NCI-H128 (cell line): ENCODE measurements around the gene CTBP2.

ENCODE experiments used
- DNase-seq: peaks from one replicate; lab custom pipeline; 2025; ENCODE audit not compliant: unreplicated experiment; lab: John Stamatoyannopoulos, UW

CTBP2 gene

DNA sequence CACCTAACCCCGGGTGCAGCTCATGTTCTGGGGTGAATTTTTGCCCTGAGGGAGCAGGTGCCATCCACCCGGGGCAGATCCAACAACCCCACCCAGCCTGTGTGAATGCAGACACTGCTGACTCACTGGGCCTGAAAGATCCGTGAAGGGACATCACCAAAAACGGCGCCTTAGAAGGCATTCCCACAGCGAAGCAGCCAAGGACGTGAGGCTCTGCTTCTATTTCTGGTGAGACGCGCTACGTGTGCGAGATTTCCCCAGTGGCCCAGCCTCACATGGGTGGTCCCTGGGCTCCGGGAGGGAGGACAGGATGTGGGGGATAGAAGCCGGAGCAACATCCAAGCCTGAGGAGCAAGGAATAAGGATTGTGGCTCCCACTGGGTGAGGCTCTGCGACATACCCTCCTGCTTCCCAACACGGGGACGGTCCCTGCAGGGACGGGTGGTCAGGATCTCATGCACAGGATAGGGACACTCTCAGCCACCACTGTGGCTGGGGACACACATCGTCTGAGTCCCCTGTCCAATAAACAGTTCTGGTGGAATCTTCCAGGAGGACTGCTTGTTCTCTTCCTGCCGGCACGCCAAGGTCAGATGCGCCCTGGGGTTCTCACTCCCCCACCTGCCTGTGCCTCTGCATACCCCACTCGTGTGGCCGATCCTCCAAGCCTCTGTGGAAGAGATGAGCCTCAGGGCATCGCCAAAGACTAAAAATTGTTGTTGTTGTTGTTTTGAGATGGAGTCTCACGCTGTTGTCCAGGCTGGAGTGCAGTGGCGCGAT, 148.2 kb downstream of the CTBP2 start:
- no peak for DNase-seq

DNA sequence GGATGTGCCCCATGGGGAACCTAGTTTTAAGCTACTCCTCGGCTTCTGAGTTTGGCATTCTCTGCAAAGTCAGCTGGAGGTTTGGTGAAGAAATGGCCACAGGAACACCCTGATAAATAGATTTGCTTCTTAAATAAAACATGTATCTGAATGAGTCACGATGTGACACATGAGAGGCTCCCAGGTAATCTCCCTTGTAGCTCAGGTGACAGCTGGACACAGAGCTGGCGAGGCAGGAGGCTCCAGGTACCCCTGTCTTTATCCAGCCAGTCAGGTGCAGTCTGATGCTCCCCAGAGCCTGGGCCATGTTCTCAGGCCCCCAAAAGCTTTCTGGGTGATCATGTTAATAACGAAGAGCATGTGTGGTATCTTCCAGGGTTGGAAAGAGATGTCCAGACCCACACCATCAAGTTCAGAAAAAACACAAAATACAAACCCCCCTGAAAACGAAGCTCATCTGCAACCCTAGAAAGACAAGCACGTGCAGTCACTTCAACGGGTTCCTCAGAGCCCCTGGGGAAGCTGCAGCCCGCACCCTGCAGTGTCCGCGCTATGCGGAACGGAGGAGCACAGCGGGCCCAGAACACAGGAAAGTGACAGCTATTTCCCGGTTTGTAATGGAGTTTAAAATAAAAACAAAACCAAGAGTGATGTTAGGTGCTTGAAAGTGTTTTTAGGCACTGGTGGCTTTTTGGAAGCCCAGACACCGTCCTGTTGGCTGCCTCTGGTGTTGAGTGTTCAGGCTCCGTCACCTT, 149.0 kb downstream of the CTBP2 start:
- DNase-seq = no peak

DNA sequence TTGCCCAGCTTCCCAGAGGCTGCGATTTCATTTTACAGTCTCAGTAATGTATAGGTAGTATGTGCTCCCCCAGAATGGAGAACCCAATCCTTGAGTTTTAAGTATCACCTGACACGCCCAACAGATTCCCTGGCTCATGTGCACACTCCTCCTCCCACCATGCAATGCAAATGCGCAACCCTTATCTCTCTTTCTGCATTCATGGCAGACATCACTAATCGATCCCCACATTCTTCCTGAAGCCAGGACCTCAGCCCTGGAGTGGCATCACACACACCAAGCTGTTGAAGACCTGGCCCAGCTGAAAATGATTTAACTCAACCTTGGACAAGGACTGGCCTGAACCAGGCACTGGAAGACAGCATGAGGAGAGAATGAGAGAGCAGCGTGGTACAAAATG, 150.0 kb downstream of the CTBP2 start:
- no peak for DNase-seq

DNA sequence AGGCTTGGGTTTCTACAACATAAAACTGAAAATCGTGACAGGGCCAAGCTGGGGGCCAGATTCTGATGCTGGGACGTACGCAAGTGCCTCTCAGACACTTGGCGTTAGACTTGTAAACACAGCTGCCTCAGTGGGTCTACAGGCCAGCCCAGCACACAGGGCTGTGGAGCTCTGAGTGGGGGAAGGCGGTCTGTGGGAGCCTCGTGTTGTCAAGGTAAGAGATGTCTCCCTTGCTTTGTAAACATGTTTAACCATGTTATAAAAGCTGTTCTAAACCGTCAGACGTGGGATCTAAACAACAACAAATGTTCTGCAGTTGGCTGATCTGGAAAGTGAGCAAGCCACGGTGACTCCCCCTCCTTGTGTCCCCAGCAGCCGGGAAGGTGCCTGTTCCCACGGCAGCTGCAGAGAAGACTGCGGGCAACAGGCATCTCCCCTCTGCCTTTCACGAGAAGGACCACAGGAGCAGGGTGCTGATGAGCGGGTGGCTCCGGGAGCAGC, 150.7 kb downstream of the CTBP2 start:
- DNase-seq = no peak

DNA sequence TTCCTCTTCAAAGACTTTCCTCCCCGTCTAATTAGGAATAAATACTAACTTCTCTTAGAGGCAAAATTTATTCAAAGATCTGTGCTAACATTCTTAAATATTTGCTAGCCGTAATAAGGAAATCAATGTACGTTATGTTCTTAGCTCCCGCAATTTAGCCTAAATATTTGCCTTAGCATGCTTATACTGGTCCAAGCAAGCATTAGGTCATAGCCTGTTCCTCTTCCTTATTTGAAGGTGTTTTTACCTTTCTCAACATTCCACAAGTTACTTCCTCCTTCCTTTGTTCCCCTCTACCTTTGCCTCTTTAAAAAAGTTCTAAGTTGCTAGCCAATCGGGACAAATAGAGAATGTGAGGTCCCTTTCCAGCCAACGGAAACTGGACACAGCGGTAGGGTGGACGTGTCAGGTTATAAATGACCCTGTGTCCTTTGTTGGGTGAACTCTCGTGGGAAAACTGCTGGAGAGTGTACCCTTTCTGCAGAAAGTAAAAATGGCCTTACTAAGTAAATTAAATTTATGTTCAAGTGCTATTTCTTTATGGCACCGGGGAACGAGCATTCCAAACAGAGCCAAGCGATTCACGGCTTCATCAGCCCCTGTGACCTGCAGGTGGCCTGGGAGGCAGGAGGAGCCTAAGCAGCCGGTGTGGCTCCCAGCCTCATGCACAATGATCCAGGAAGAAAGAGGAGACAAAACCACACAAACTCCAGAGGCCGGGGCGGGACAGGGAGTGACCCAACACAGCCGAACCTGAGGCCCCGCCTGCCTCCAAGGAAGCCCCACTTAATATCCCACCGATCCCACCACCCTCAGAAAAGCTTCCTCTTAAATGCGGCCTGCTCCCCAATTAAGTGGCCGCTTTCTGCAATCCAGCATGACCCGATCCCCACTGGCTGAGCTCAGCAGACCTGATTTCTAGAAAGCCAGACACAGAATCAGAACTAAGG, 151.4 kb downstream of the CTBP2 start:
- no peak for DNase-seq

DNA sequence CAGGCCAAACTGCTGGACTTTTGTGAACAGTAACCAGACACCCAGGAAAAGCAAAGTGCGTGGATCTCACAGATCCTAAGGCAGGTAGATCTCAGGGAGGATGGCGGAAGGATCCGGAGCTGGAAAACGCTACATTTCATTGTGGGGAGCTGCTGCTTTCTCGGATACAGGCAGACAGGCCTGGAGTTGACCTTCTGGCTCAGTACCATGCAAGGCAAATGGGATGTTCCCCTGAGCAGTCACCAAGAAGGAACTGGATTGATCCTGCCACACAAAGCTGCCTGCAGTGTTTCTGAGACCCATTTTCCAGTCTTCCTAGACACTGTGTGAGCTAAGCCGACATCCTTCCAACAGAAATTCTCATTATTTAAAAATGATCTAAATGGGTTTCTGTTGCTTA, 152.9 kb downstream of the CTBP2 start:
- no peak for DNase-seq

DNA sequence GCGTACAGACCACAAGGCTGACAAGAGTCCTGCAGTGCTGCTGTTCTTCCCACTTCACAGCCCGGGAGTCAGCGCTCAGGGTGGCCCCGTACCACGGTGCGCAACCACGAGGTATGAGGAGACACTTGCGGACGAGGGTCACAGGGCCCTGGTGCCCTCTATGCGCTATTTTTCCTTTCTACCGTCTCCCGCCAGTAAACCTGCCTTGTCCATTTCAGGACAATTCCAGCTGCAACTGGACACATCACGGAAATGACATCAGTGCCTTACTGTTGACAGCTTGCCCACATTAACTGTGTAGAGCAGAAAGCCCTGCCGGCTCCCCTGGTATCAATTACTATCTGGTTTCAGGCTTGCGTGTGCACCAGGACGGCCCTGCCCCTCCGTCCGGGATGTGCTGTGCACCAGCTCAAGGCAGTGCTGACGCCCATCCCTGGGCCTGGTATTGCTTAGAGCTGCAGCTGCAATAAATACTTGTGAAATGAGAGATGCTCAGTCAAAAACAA, 153.4 kb downstream of the CTBP2 start:
- no peak for DNase-seq

DNA sequence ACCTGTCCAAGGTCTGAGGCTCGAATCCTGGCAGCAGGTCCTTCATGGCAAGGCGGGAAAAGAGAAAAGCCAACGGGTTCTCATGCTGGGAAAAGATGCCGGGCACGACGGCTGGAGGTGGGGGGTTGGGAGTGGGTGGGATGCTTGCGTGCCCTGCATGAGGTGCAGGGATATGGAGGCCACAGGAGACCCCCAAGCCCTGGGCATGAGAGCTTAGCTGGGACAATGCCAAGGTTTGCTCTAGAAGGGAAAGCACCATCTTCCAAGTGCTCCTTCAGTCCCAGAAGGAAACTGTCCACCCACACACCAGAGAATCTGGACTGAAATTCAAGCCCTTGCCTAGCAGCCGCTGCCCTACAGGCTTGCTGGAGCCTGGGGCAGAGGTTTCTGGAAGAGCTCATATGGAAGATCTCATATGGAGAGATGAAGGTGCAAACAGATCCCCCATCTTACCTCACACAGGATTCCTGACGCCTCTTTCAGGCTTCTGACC, 154.1 kb downstream of the CTBP2 start:
- DNase-seq = no peak

DNA sequence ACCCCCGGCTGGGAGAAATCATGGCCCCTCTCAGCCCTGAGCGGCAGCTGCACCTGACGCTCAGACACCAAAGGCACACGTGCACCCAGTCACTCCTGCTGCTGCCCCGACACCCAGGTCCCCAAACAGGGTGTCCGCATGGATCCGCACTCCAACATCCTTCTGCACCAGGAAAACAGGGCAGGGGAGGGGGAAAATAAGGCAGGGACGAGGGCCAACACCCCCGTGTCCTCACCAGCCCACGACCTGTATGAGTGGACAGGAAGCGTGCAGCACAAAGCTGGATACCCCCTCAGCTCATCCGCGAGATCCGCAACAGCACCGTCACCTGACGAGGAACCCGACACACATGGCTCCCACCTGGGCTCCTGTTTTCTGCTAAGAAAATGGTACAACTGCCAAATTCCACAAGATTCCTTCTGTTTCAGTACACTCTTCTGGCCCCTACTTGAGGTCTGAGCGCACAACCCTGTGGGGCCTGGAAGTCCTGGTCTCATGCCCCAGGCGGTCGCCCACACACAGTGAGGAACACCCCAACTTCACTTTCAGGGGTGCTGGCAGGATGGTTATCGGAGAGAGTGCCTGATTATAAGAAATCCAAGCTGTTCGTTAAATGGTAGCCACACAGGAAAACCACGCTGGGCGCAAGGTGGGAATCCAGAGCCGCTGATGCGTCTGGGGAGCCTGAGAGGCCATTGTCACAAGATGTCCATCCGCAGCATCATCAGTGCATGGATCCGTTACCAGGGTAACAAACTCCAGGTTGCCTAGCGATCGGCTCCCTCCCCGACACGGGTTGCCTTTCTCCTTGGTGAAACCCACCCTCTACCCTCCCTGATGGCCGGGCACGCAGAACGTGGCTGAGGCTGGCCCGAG, 154.8 kb downstream of the CTBP2 start:
- no peak for DNase-seq

DNA sequence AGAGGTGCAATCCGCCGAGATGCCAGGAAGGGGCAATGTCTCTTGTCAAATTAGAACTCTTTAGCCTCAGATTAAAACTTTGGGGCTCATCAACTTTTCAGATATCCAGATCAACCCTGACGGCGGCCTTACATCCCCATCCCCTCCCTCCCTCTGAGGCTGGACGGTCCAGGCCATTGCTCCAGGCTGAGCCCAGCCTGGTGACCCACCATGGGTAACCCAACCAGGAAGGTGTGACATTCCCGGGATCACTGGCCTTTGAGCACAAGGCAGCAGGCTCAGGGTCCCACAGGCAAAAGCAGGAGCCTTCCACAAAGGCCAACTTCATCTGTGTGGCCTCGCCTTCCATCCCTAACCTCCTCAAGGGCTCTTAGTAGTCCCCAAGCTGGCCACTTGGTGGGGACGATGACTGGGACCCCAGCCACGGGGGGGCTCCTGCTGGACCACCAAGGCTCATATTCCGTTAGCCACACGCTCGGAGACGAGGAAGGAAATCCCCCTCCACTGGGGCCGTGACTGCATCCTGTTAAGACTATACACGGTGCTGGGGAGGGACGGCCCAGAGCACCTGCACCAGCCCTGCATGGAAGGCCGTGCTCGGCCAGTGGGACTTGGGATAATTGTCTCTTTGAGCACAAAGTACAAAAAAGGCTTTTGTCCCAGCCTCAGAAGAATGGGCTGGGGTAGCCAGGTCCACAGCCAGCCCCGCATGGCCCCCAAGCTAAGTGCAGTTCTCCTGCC, 155.6 kb downstream of the CTBP2 start:
- no peak for DNase-seq

DNA sequence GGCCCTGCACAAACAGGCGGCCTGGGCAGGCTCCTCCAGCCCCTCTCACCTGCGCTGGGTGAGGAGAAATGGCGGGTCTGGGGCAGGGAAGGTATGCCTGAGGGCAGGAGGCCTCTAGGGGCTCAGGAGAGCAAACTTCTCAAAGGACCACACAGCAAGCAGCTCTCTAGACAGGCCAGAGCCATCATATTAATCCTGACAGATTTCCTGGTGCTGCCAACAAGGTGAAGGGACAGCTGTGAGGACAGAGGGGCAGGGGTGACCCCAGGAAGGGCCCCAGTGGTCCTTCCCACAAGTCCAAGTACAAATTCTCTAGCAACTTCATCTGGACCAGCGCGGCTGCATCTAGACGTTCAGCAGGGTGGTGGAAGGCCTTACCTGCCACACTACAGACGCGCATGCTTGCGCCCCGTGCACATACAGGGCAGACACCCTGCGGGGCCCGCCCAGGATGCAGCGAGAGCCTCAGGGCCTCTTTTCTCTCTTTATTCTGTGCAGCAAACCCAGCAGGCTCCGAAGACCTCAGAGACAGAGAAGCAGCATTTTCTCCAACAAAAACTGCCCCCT, 156.4 kb downstream of the CTBP2 start:
- DNase-seq = no peak

DNA sequence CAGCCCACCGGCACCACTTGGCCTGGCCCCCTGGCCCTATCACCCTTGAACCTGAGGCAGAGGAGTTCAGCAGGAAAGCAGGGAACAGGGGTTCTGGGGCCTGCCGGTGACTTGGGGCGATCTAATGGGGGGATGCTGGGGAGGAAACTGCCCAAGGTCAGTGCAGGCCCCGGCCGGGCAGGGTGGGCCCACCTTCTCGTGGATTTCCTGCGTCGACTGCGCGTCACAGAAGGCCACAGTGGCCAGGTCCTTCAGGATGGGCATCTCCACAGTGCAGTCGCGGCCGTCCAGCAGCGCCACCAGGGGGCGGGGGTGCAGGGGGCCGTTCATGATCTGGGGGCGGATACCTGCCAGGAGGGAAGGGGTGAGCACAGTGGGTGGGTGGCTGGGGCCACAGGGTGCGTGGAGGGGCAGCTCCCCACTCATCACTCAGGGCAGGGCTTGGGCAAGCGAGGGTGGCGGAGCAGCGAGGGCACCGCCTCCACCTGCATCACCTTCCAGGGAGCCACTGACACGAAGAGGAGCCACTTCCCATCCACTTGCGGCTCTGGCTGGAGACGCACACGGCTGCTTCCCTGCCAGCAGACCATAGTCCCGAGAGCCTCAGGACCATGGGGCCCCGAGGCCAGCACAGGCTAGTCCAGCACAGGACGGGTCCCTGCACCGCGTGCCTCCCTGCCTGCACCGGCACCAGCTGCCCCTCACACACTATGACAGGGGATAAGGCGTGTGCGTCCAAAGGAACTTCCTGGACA, 157.0 kb downstream of the CTBP2 start:
- DNase-seq = no peak

DNA sequence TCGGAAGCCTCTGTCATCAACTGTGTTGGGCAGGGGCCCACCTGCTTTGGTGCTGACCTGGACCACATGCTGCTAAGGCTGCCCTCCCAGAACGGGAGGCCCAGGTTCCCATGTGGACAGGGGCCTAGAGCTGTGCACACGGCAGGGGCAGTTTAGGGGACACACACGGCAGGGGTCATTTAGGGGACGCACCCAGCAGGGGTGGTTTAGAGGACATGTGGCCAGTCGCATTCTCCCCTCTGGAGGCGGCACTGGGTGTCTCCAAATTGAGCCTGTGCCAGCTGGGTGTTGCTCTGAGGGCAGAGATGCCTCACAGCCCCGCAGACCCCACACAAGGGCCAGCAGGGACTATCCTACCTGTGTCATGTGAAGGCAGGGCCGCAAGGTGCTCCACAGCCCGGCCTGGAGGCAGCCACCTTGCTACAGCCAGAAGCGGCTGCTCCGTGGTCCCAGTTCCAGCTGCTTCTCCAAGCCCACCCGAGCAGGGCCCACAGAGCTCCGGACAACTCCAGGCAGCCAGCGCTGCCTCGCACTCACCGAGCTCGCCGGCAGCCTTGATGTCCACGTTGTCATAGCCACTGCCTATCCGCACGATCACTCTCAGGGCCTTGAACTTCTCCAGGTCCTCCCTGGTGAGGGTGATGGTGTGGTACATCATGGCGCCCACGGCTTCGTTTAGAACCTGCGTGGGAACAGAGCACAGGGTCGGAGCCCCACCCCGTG, 157.8 kb downstream of the CTBP2 start:
- no peak for DNase-seq

DNA sequence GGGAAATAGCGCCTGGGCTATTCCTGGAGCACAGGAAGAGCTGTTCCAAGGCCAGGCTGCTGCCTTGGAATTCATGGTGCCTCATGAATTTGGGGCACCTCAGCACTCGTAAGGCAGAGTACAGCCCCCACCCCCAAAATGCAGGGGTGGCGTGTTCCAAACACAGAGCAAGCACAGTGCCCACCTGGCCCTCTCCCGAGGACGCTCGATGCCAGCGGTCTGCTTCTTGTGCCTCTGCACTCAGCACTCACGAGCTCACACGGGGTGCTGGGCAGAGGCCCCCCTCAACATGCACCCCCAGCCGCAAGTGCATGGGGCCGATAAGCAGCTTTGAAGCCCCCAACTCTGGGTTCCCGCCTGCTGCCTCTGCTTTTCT, 158.3 kb downstream of the CTBP2 start:
- no peak for DNase-seq

DNA sequence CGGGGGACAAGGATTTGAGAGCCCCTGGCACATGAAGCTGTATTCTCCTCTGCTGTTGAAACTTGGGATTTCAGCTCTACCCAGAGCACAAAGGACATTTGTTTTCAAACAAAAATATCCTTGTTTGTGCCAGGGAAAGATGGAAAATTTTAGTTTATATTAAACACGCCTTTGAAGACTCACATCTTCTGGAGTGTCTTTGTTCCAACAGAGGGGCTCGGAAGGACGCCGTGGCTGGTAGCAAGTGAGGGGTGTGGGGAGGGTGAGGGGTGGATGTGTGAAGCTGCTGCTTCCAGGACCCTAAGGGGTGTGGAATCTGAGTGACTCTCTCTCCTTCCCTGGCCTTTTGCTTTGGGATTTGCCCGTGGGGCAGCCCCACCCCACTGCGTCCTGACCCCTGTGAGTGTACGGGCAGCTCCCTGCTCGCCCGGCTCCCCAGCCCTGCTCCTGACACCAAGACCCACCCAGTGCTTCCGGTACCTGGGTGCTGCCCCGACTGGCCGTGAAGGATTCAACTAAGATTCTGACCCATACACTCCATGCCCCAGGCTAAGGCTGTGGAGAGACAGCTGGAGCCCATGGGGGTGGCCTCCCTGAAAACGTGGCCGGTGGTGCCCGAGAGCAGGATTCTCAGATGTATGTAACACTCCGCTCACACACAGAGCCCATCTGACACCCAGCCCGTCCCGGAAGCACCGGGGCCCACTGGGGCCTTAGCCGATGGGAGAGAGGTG, 158.9 kb downstream of the CTBP2 start:
- DNase-seq = no peak

DNA sequence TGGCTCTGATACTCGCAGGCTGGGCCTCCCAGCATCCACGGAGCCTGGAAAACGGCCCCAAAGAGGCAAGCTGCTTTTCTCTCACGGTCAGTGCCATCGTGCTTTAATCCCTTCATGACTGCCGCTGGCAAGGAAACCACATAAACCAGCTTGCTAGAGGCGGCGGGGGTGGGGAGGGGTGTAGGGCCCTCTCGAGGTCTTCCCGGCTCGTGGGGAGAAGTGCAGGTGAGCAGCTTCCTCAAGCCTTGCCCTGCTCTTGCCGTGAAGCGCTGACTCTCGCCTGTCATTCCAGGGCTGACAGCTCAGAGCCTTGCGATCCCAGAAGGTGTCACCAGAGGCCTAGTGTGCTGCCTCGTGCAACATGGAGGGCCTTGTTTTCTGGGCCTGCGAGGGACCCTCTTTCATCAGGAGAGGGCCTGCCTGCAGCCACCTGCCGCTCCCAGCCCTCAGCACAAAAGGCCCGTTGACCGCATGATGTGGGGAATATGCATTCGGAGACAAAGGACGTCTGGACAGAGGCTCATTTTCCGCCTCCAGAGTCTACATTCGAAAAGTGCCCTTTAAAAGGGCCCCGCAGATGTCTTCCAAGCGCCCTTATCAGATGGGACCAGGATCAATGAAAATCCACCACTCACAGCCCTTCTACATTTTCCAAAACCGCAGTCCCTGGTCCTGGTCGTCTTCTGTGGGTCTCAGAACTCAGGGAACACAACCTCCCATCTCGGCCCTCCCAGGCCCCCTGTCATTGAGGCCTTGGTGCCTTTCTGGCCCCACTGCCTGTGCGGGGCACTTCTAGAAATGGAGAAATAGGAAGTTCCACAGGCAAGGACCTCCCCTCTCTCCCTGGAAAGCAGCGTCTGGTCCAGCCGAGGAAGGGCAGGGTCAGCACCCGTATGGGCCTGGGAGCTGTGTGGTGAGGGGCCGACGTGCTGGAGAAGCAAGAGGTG, 159.7 kb downstream of the CTBP2 start:
- no peak for DNase-seq
